Mesendoderm (in vitro differentiated cells): ENCODE measurements around the gene DNAJB5.

Experiments used
- DNase-seq: peaks from one replicate; pipeline ENCODE4 v3.0.0; 2013
- H2AK5ac ChIP-seq: 2 replicates; pipeline ENCODE4 v1.6.1; 2013; ENCODE audit warnings: low read length, inconsistent platforms
- H2BK120ac ChIP-seq: 2 replicates; pipeline ENCODE4 v1.6.1; 2013; ENCODE audit warnings: low read depth, mild to moderate bottlenecking, low read length, moderate library complexity, mixed read lengths
- H2BK15ac ChIP-seq: replicated peaks from 2 replicates; pipeline ENCODE4 v1.6.1; 2013; ENCODE audit warnings: low read depth, mild to moderate bottlenecking, moderate library complexity
- H2BK5ac ChIP-seq: 2 replicates; pipeline ENCODE4 v1.6.1; 2013; ENCODE audit warnings: low read length, inconsistent platforms
- H3K18ac ChIP-seq: 2 replicates; pipeline ENCODE4 v1.6.1; 2013; ENCODE audit warnings: mild to moderate bottlenecking, low read length, mixed read lengths
- H3K23ac ChIP-seq: one replicate; pipeline ENCODE4 v1.6.1; 2013; ENCODE audit warnings: low read length
- H3K27ac ChIP-seq: 2 replicates; pipeline ENCODE4 v1.5.1; 2013; ENCODE audit warnings: low read depth, mild to moderate bottlenecking, inconsistent platforms, low read length, moderate library complexity
- H3K27me3 ChIP-seq: 2 replicates; pipeline ENCODE4 v1.6.1; 2013; ENCODE audit warnings: low read length, control low read depth, mild to moderate bottlenecking, inconsistent platforms; ENCODE audit not compliant: insufficient read depth, poor library complexity
- H3K36me3 ChIP-seq: 2 replicates; pipeline ENCODE4 v1.6.1; 2013; ENCODE audit warnings: low read length, inconsistent platforms; ENCODE audit not compliant: control insufficient read depth, insufficient read depth
- H3K4ac ChIP-seq: one replicate; pipeline ENCODE4 v1.6.1; 2013; ENCODE audit warnings: low read depth, mild to moderate bottlenecking, low read length, moderate library complexity
- H3K4me1 ChIP-seq: 2 replicates; pipeline ENCODE4 v1.6.1; 2013; ENCODE audit warnings: low read depth, low read length, inconsistent platforms; ENCODE audit not compliant: control insufficient read depth
- H3K4me2 ChIP-seq: 2 replicates; pipeline ENCODE4 v1.6.1; 2013; ENCODE audit warnings: low read length
- H3K4me3 ChIP-seq: 2 replicates; pipeline ENCODE4 v1.5.1; 2013; ENCODE audit warnings: mild to moderate bottlenecking, low read length
- H3K56ac ChIP-seq: one replicate; pipeline ENCODE4 v1.6.1; 2013; ENCODE audit warnings: low read length
- H3K79me1 ChIP-seq: 2 replicates; pipeline ENCODE4 v1.6.1; 2013; ENCODE audit warnings: low read length, inconsistent platforms
- H3K79me2 ChIP-seq: 2 replicates; pipeline ENCODE4 v1.6.1; 2013; ENCODE audit warnings: mild to moderate bottlenecking, low read length; ENCODE audit not compliant: control insufficient read depth, insufficient read depth
- H3K9ac ChIP-seq: 2 replicates; pipeline ENCODE4 v1.6.1; 2013; ENCODE audit warnings: low read length, inconsistent platforms
- H4K5ac ChIP-seq: one replicate; pipeline ENCODE4 v1.6.1; 2013; ENCODE audit warnings: low read length
- H4K8ac ChIP-seq: one replicate; pipeline ENCODE4 v1.6.1; 2013; ENCODE audit warnings: low read depth, mild to moderate bottlenecking, control low read depth, low read length, moderate library complexity
- WGBS: extraction: QIAGEN DNeasy Blood & Tissue Kit; methylation state at CpG from one replicate; pipeline ENCODE4 v1.1.7; 2013; ENCODE audit warnings: low lambda C conversion rate, missing lambda C conversion rate; ENCODE audit not compliant: insufficient coverage; ENCODE audit errors: extremely low coverage; 5-methylcytosine and 5-hydroxymethylcytosine counted together

Gene DNAJB5

GRCh38 chr9:34995670-34996060 lies 6.1 kb downstream of the DNAJB5 start:
- whole genome bisulfite sequencing: no CpG with 5 or more reads among the region's 3 CpGs
- Histone ChIP-seq H3K27ac (no peak overlapping the region), H2BK5ac (no peak overlapping the region), H2AK5ac (no peak overlapping the region), H4K5ac (no peak overlapping the region), H3K36me3 (peaks cover 9% of the 10 kb centered on the region), H3K79me1 (no peaks in the 10 kb centered on the region), H3K4me2 (no peak overlapping the region), H4K8ac (no peak overlapping the region), H3K18ac (no peak overlapping the region), H2BK15ac (no peak overlapping the region), H3K4me3 (no peak overlapping the region), H3K79me2 (no peaks in the 10 kb centered on the region), H3K23ac (no peak overlapping the region), H3K9ac (no peak overlapping the region), H3K27me3 (no peaks in the 10 kb centered on the region), H3K56ac (no peak overlapping the region), H3K4ac (no peak overlapping the region), H2BK120ac (no peak overlapping the region), H3K4me1 (peaks cover 30% of the 10 kb centered on the region)
- DNase-seq: no peak

- Histone ChIP-seq H3K4me1 (peaks cover 30% of the 10 kb centered on the region), H3K4me2 (no peak overlapping the region), H2BK5ac (no peak overlapping the region), H3K56ac (no peak overlapping the region), H4K8ac (no peak overlapping the region), H2BK120ac (no peak overlapping the region), H3K79me1 (no peaks in the 10 kb centered on the region), H4K5ac (no peak overlapping the region), H3K23ac (no peak overlapping the region), H2BK15ac (no peak overlapping the region), H3K27ac (no peak overlapping the region), H3K4ac (no peak overlapping the region), H3K79me2 (no peaks in the 10 kb centered on the region), H3K27me3 (no peaks in the 10 kb centered on the region), H2AK5ac (no peak overlapping the region), H3K4me3 (no peak overlapping the region), H3K36me3 (peaks cover 9% of the 10 kb centered on the region), H3K18ac (no peak overlapping the region), H3K9ac (no peak overlapping the region)
- no peak for DNase-seq
- WGBS: no CpG with 5 or more reads among the region's 26 CpGs
These were observed 6.8 kb downstream of the DNAJB5 start for GRCh38 chr9:34996181-34996904.

DNA sequence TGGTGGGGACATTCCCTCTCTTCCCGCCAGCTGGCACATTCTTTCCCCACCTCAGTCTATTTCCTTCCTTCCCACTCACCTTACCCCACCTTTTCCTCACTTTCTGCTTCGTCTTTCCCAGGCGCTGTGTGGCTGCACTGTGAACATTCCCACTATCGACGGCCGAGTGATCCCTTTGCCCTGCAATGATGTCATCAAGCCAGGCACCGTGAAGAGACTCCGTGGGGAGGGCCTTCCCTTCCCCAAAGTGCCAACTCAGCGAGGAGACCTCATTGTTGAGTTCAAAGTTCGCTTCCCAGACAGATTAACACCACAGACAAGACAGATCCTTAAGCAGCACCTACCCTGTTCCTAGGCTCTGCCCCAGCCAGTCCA lies 7.3 kb downstream of the DNAJB5 start:
- H2BK15ac ChIP-seq: no peak overlapping the region
- H3K79me2 ChIP-seq: no peaks in the 10 kb centered on the region
- no peak overlapping the region for H3K4me3 ChIP-seq
- peaks cover 33% of the 10 kb centered on the region for H3K4me1 ChIP-seq
- no peak overlapping the region for H2BK5ac ChIP-seq
- no peaks in the 10 kb centered on the region for H3K79me1 ChIP-seq
- H4K5ac ChIP-seq: no peak overlapping the region
- no peak overlapping the region for H3K23ac ChIP-seq
- H2BK120ac ChIP-seq: no peak overlapping the region
- H3K56ac ChIP-seq: no peak overlapping the region
- no peak for DNase-seq
- no peaks in the 10 kb centered on the region for H3K27me3 ChIP-seq
- no peak overlapping the region for H2AK5ac ChIP-seq
- peaks cover 9% of the 10 kb centered on the region for H3K36me3 ChIP-seq
- H3K9ac ChIP-seq: no peak overlapping the region
- no peak overlapping the region for H4K8ac ChIP-seq
- H3K4ac ChIP-seq: no peak overlapping the region
- H3K18ac ChIP-seq: no peak overlapping the region
- H3K27ac ChIP-seq: no peak overlapping the region
- no peak overlapping the region for H3K4me2 ChIP-seq
- no CpG with 5 or more reads among the region's 10 CpGs for WGBS

GRCh38 chr9:34997379-34997781 lies 7.8 kb downstream of the DNAJB5 start:
- Histone ChIP-seq H2BK120ac (no peak overlapping the region), H2AK5ac (no peak overlapping the region), H3K27me3 (no peaks in the 10 kb centered on the region), H4K8ac (no peak overlapping the region), H3K4me2 (no peak overlapping the region), H3K79me1 (no peaks in the 10 kb centered on the region), H3K4ac (no peak overlapping the region), H3K27ac (no peak overlapping the region), H2BK5ac (no peak overlapping the region), H3K9ac (no peak overlapping the region), H3K56ac (no peak overlapping the region), H3K4me1 (peaks cover 29% of the 10 kb centered on the region), H2BK15ac (no peak overlapping the region), H3K36me3 (peaks cover 9% of the 10 kb centered on the region), H3K4me3 (no peak overlapping the region), H4K5ac (no peak overlapping the region), H3K79me2 (no peaks in the 10 kb centered on the region), H3K18ac (no peak overlapping the region), H3K23ac (no peak overlapping the region)
- no peak for DNase-seq

- Histone ChIP-seq H3K4ac (no peak overlapping the region), H3K4me3 (no peak overlapping the region), H3K79me2 (no peaks in the 10 kb centered on the region), H3K4me1 (peaks cover 34% of the 10 kb centered on the region), H3K56ac (no peak overlapping the region), H2BK120ac (no peak overlapping the region), H3K4me2 (no peak overlapping the region), H3K27me3 (no peaks in the 10 kb centered on the region), H4K5ac (no peak overlapping the region), H4K8ac (no peak overlapping the region), H3K18ac (no peak overlapping the region), H2BK15ac (no peak overlapping the region), H3K23ac (no peak overlapping the region), H3K79me1 (no peaks in the 10 kb centered on the region), H3K36me3 (peaks cover 9% of the 10 kb centered on the region), H3K27ac (no peak overlapping the region), H2BK5ac (no peak overlapping the region), H3K9ac (no peak overlapping the region), H2AK5ac (no peak overlapping the region)
- no peak for DNase-seq
- no CpG with 5 or more reads among the region's 3 CpGs for WGBS
These were observed 8.7 kb downstream of the DNAJB5 start for GRCh38 chr9:34998266-34998665.

- H2BK120ac ChIP-seq: no peak overlapping the region
- H3K18ac ChIP-seq: no peak overlapping the region
- no peak overlapping the region for H3K23ac ChIP-seq
- no peaks in the 10 kb centered on the region for H3K27me3 ChIP-seq
- no peak overlapping the region for H3K4me2 ChIP-seq
- no peak overlapping the region for H3K27ac ChIP-seq
- H3K9ac ChIP-seq: no peak overlapping the region
- no peaks in the 10 kb centered on the region for H3K79me1 ChIP-seq
- H2BK5ac ChIP-seq: no peak overlapping the region
- DNase-seq: no peak
- H3K4ac ChIP-seq: no peak overlapping the region
- H3K56ac ChIP-seq: no peak overlapping the region
- no CpG with 5 or more reads among the region's 2 CpGs for WGBS
- peaks cover 26% of the 10 kb centered on the region for H3K4me1 ChIP-seq
- H4K5ac ChIP-seq: no peak overlapping the region
- H2BK15ac ChIP-seq: no peak overlapping the region
- no peaks in the 10 kb centered on the region for H3K79me2 ChIP-seq
- no peak overlapping the region for H2AK5ac ChIP-seq
- H3K36me3 ChIP-seq: peaks cover 9% of the 10 kb centered on the region
- H3K4me3 ChIP-seq: no peak overlapping the region
- H4K8ac ChIP-seq: no peak overlapping the region
These were observed 10.0 kb downstream of the DNAJB5 start for GRCh38 chr9:34999576-34999975.
